Measurements from ENCODE around the gene PDZD4.

PDZD4 gene

DNA sequence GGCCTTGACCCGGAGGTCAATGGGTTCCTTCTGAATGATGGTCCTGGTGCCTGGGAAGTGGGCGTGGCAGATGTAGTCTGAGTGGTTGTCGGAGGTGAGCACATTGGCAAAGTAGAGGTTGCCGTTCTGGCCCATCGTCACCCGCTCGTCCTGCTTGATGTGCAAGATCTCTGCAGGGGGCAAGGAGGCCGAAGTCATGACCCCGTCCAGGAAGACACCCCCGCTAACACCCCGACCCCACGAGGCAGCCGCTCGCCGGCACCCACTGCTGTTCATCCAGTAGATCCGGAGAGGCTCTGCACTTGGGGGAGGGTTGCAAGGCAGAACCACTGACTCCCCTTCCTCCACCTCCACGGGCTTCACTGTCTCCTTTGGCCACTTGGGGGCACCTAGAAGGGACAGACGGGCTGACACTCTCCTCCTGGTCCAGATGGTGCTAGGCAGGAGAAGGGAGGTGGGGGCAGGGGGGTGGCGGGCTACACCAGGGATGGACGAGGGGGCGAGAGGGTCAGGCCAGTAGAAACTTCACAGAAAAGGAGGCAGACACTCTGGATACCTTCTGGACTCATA lies 40.5 kb upstream of the PDZD4 start:
- H3K9me2 ChIP-seq (replicated peaks; ENCODE audit: insufficient read depth, low read length): no peaks in the 10 kb centered on the region
- H3K27me3 ChIP-seq (replicated peaks; ENCODE audit: insufficient read depth, low read length): peaks cover 36% of the 10 kb centered on the region
- H3K36me3 ChIP-seq (replicated peaks; ENCODE audit: insufficient read depth, low read length): no peaks in the 10 kb centered on the region
- no peak overlapping the region for H3K27ac ChIP-seq (ENCODE audit: low read length)
- H3K4me2 ChIP-seq (ENCODE audit: low read depth, low read length): no peak overlapping the region
- no peaks in the 10 kb centered on the region for H3K4me1 ChIP-seq (ENCODE audit: low read length)
- no peaks in the 10 kb centered on the region for H3F3A ChIP-seq (ENCODE audit: insufficient read depth, low read length)
- no peak overlapping the region for H2AFZ ChIP-seq (ENCODE audit: low read length)
- no peak for TF ChIP-seq EZH2 (optimal IDR thresholded peaks at IDR 0.05; ENCODE audit: low read depth, low read length)
- TF ChIP-seq, protein P1, sequence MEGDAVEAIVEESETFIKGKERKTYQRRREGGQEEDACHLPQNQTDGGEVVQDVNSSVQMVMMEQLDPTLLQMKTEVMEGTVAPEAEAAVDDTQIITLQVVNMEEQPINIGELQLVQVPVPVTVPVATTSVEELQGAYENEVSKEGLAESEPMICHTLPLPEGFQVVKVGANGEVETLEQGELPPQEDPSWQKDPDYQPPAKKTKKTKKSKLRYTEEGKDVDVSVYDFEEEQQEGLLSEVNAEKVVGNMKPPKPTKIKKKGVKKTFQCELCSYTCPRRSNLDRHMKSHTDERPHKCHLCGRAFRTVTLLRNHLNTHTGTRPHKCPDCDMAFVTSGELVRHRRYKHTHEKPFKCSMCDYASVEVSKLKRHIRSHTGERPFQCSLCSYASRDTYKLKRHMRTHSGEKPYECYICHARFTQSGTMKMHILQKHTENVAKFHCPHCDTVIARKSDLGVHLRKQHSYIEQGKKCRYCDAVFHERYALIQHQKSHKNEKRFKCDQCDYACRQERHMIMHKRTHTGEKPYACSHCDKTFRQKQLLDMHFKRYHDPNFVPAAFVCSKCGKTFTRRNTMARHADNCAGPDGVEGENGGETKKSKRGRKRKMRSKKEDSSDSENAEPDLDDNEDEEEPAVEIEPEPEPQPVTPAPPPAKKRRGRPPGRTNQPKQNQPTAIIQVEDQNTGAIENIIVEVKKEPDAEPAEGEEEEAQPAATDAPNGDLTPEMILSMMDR (IDR thresholded peaks at IDR 0.05; ENCODE audit: low read length): no peak
- TF ChIP-seq EZH2phosphoT487 (IDR thresholded peaks at IDR 0.05; ENCODE audit: low read length): no peak
- DNase-seq: no peak
- no peaks in the 10 kb centered on the region for H4K20me1 ChIP-seq (ENCODE audit: insufficient read depth, low read length)
- no peak overlapping the region for H3K4me3 ChIP-seq (ENCODE audit: low read length)
- no peaks in the 10 kb centered on the region for H3K79me2 ChIP-seq (ENCODE audit: low read length)
- no peak overlapping the region for H3K9ac ChIP-seq (ENCODE audit: low read length)
- H3K9me3 ChIP-seq (replicated peaks; ENCODE audit: insufficient read depth, low read length): no peaks in the 10 kb centered on the region

DNA sequence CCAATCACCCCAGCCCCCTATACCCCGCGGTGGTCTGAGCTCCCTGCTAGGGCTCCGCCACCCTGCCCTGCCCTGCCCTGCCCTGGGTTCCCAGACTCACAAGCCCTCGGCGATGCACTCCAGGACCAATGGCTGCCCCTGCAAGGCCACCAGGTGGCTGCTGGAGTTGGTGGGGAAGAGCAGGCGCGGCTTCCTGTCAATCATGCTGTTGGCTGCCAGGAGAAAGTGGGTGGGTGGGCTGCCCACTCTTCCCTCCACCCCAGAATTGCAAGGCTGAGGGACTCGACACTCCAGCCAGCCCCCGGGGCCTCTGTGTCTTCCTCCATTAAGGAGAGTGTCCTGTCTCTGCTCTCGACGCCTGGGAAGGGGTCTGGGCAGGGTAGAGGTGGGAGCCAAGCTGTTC lies 39.9 kb upstream of the PDZD4 start:
- H3F3A ChIP-seq (ENCODE audit: insufficient read depth, low read length): no peaks in the 10 kb centered on the region
- H3K9ac ChIP-seq (ENCODE audit: low read length): no peak overlapping the region
- no peak overlapping the region for H3K4me2 ChIP-seq (ENCODE audit: low read depth, low read length)
- no peaks in the 10 kb centered on the region for H3K9me2 ChIP-seq (replicated peaks; ENCODE audit: insufficient read depth, low read length)
- no peaks in the 10 kb centered on the region for H4K20me1 ChIP-seq (ENCODE audit: insufficient read depth, low read length)
- peaks cover 41% of the 10 kb centered on the region for H3K27me3 ChIP-seq (replicated peaks; ENCODE audit: insufficient read depth, low read length)
- no peaks in the 10 kb centered on the region for H3K36me3 ChIP-seq (replicated peaks; ENCODE audit: insufficient read depth, low read length)
- no peaks in the 10 kb centered on the region for H3K4me1 ChIP-seq (ENCODE audit: low read length)
- DNase-seq: no peak
- H3K79me2 ChIP-seq (ENCODE audit: low read length): no peaks in the 10 kb centered on the region
- no peaks in the 10 kb centered on the region for H3K9me3 ChIP-seq (replicated peaks; ENCODE audit: insufficient read depth, low read length)
- no peak overlapping the region for H2AFZ ChIP-seq (ENCODE audit: low read length)
- H3K27ac ChIP-seq (ENCODE audit: low read length): no peak overlapping the region
- TF ChIP-seq EZH2phosphoT487 (IDR thresholded peaks at IDR 0.05; ENCODE audit: low read length) (no peak), EZH2 (optimal IDR thresholded peaks at IDR 0.05; ENCODE audit: low read depth, low read length) (no peak)
- TF ChIP-seq, protein P1 (IDR thresholded peaks at IDR 0.05; ENCODE audit: low read length): no peak
- H3K4me3 ChIP-seq (ENCODE audit: low read length): no peak overlapping the region

DNA sequence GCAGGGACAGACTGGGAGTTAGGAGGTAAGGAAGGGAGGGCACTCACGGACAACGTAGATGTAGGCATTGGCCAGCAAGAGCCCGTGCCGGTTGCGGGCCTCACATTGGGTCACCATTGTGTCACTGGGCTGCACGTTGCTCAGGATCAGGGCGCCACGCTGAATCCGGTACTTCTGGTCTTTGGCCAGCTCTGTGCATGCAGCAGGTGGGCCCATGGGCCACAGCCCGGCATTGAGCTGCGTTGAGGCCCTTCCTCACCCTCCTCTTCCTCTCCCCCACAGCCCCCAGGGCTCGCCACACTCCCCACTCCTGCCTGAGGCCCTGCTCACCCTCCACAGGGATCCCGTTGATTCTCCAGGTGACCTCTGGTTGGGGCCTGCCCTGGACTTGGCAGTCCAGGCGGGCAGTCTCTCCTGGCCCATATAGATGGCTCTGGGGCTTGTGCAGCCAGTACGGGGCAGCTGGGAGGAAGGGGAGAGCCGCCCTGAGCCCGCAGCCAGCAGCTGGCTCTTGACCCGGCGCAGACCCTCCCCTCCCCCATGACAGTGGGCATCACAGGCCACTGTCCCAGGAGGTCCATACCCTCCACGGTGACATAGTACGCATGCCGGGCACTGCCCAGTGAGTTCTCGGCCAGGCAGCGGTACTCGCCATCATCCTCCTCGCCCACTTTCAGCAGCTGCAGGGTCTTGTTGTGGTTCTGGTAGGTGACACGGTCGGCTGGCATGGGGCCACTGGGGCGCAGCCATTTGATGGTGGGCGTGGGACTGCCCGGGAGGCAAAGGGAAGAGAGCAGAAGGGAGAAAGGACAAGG lies 39.3 kb upstream of the PDZD4 start:
- Histone ChIP-seq H3K4me2 (ENCODE audit: low read depth, low read length) (no peak overlapping the region), H3K4me1 (ENCODE audit: low read length) (no peaks in the 10 kb centered on the region), H3K27me3 (replicated peaks; ENCODE audit: insufficient read depth, low read length) (peaks cover 46% of the 10 kb centered on the region), H4K20me1 (ENCODE audit: insufficient read depth, low read length) (no peaks in the 10 kb centered on the region), H3K9ac (ENCODE audit: low read length) (no peak overlapping the region), H3K36me3 (replicated peaks; ENCODE audit: insufficient read depth, low read length) (no peaks in the 10 kb centered on the region), H3K9me2 (replicated peaks; ENCODE audit: insufficient read depth, low read length) (no peaks in the 10 kb centered on the region), H3K4me3 (ENCODE audit: low read length) (no peak overlapping the region), H3F3A (ENCODE audit: insufficient read depth, low read length) (no peaks in the 10 kb centered on the region), H2AFZ (ENCODE audit: low read length) (no peak overlapping the region), H3K9me3 (replicated peaks; ENCODE audit: insufficient read depth, low read length) (no peaks in the 10 kb centered on the region), H3K79me2 (ENCODE audit: low read length) (no peaks in the 10 kb centered on the region), H3K27ac (ENCODE audit: low read length) (no peak overlapping the region)
- TF ChIP-seq, protein P1 (IDR thresholded peaks at IDR 0.05; ENCODE audit: low read length): no peak
- TF ChIP-seq EZH2phosphoT487 (IDR thresholded peaks at IDR 0.05; ENCODE audit: low read length): no peak
- no peak for TF ChIP-seq EZH2 (optimal IDR thresholded peaks at IDR 0.05; ENCODE audit: low read depth, low read length)
- no peak for DNase-seq
